ENCODE results near the gene SIVA1. TPM values are rescaled to one million over a fixed set of nuclear protein-coding genes. Genes with fewer than 3 reads are reported as not detected.
A peak's percentile ranks its signal among the peaks of the same experiment; 100 is the strongest.

The SIVA1 gene
- total RNA-seq, 4 donors from 2014 or later: 189 to 397 (median 203) TPM

- intact Hi-C loops (cut with DNase I; ENCODE audit: low total_unique reads) (no loop called here), in situ Hi-C loops (cut with MboI; ENCODE audit: low pct_ligation_motif_present in 1 of 4, low pct_unique_long_range_greater_than_20kb in 1 of 4, low sequenced_read_pairs in 3 of 4) (no loop called here)
- Histone ChIP-seq H3K36me3 (no peaks in the 10 kb centered on the region), H3K4me1 (peaks cover 14 to 31% (median 25%) of the 10 kb centered on the region in 4 donors), H3K4me3 (no peak overlapping the region), H3K9me3 (no peaks in the 10 kb centered on the region), H3K27ac (peak overlapping the region in 3 of 4 donors; percentile 47 to 59 (median 52)), H3K27me3 (no peaks in the 10 kb centered on the region)
- WGBS, 2 donors (ENCODE audit: low coverage in 1 of 2): 40 to 65% methylated on average over 1 to 17 of the region's 23 CpGs
- TF ChIP-seq CTCF (IDR thresholded peaks at IDR 0.05): no peak
- peak; percentile 47 for TF ChIP-seq POLR2A (IDR thresholded peaks at IDR 0.05)
- peak in 1 of 3 donors; percentile 9 for TF ChIP-seq POLR2AphosphoS5 (IDR thresholded peaks at IDR 0.05)
- DNase-seq: peak; percentile 81
These were observed 19.8 kb upstream of the SIVA1 start for GRCh38 chr14:104732931-104733681.

- H3K4me3 ChIP-seq: no peak overlapping the region
- in situ Hi-C loops (cut with MboI; ENCODE audit: low pct_ligation_motif_present in 1 of 4, low pct_unique_long_range_greater_than_20kb in 1 of 4, low sequenced_read_pairs in 3 of 4) (no loop called here), intact Hi-C loops (cut with DNase I; ENCODE audit: low total_unique reads) (no loop called here)
- no peak for TF ChIP-seq POLR2AphosphoS5 (IDR thresholded peaks at IDR 0.05)
- no peak for TF ChIP-seq CTCF (IDR thresholded peaks at IDR 0.05)
- TF ChIP-seq POLR2A (IDR thresholded peaks at IDR 0.05): no peak
- no peak for TF ChIP-seq EP300 (IDR thresholded peaks at IDR 0.05; ENCODE audit: low read depth)
- WGBS, 2 donors (ENCODE audit: low coverage in 1 of 2): 77% methylated on average over 5 of the region's 6 CpGs; no CpG with 5 or more reads in 1 of the 2 donors
- DNase-seq: no peak
- H3K36me3 ChIP-seq: no peaks in the 10 kb centered on the region
- H3K9me3 ChIP-seq: no peaks in the 10 kb centered on the region
- H3K4me1 ChIP-seq: peaks cover 14 to 31% (median 25%) of the 10 kb centered on the region in 4 donors
- no peaks in the 10 kb centered on the region for H3K27me3 ChIP-seq
- no peak overlapping the region for H3K27ac ChIP-seq
These were observed 18.8 kb upstream of the SIVA1 start for GRCh38 chr14:104734051-104734587.

GRCh38 chr14:104734601-104734990 lies 18.4 kb upstream of the SIVA1 start:
- in situ Hi-C loops (cut with MboI; ENCODE audit: low pct_ligation_motif_present in 1 of 4, low pct_unique_long_range_greater_than_20kb in 1 of 4, low sequenced_read_pairs in 3 of 4): no loop called here
- Histone ChIP-seq H3K27ac (peak overlapping the region in 1 of 4 donors; percentile 74), H3K4me1 (peaks cover 14 to 31% (median 25%) of the 10 kb centered on the region in 4 donors), H3K9me3 (no peaks in the 10 kb centered on the region), H3K4me3 (no peak overlapping the region), H3K27me3 (no peaks in the 10 kb centered on the region), H3K36me3 (no peaks in the 10 kb centered on the region)
- no peak for TF ChIP-seq EP300 (IDR thresholded peaks at IDR 0.05; ENCODE audit: low read depth)
- no peak for TF ChIP-seq POLR2A (IDR thresholded peaks at IDR 0.05)
- no peak for TF ChIP-seq POLR2AphosphoS5 (IDR thresholded peaks at IDR 0.05)
- no peak for TF ChIP-seq CTCF (IDR thresholded peaks at IDR 0.05)
- intact Hi-C loops (cut with DNase I; ENCODE audit: low total_unique reads): no loop called here
- DNase-seq: no peak
- 93% methylated on average over 8 of the region's 9 CpGs; no CpG with 5 or more reads in 1 of the 2 donors for WGBS, 2 donors (ENCODE audit: low coverage in 1 of 2)

GRCh38 chr14:104734991-104735779 lies 17.8 kb upstream of the SIVA1 start:
- Histone ChIP-seq H3K36me3 (no peaks in the 10 kb centered on the region), H3K4me3 (no peak overlapping the region), H3K9me3 (no peaks in the 10 kb centered on the region), H3K27ac (peak overlapping the region; percentile 43 to 74 (median 62)), H3K4me1 (peaks cover 14 to 31% (median 25%) of the 10 kb centered on the region in 4 donors), H3K27me3 (no peaks in the 10 kb centered on the region)
- DNase-seq: no peak
- no peak for TF ChIP-seq POLR2A (IDR thresholded peaks at IDR 0.05)
- TF ChIP-seq CTCF (IDR thresholded peaks at IDR 0.05): no peak
- TF ChIP-seq POLR2AphosphoS5 (IDR thresholded peaks at IDR 0.05): no peak
- no peak for TF ChIP-seq EP300 (IDR thresholded peaks at IDR 0.05; ENCODE audit: low read depth)
- WGBS, 2 donors (ENCODE audit: low coverage in 1 of 2): 81% methylated on average over 30 of the region's 31 CpGs; no CpG with 5 or more reads in 1 of the 2 donors
- in situ Hi-C loops (cut with MboI; ENCODE audit: low pct_ligation_motif_present in 1 of 4, low pct_unique_long_range_greater_than_20kb in 1 of 4, low sequenced_read_pairs in 3 of 4): no loop called here
- intact Hi-C loops (cut with DNase I; ENCODE audit: low total_unique reads): no loop called here

Data from transverse colon (tissue), 4 donors.